NCI-H446 treated with DMSO at 0.1 percent for 48 hours (cell line): Measurements from ENCODE around the gene HMGCL.
"Not testable (repeated sequence)": the region's sequence is repeated elsewhere in the genome, so short reads cannot be mapped to it uniquely, and the experiment has no call there.

ENCODE experiments used
- DNase-seq: peaks from one replicate; lab custom pipeline; 2025; lab: John Stamatoyannopoulos, UW

The HMGCL gene

GRCh38 chr1:23825076-23825761 lies at the start of gene HMGCL:
Gene HMGCL (minus strand): TSS chr1:23825429. CDS start chr1:23825415, 14 bp downstream.
- peak; percentile 80 for DNase-seq

GRCh38 chr1:23872421-23872820 lies 47.2 kb upstream of the HMGCL start:
- no peak for DNase-seq

- DNase-seq: no peak
Observed at GRCh38 chr1:23869051-23869450, 43.8 kb upstream of the HMGCL start.

- DNase-seq: peak; percentile 9
Observed at GRCh38 chr1:23868557-23869016, 43.4 kb upstream of the HMGCL start.

- peak; percentile 80 for DNase-seq
Observed at GRCh38 chr1:23867895-23868556, 42.8 kb upstream of the HMGCL start, which contains the start of gene FUCA1. Gene FUCA1 (minus strand): TSS chr1:23868290. CDS start chr1:23868286, 4 bp downstream.

- DNase-seq: no peak
Observed at GRCh38 chr1:23867542-23867894, 42.3 kb upstream of the HMGCL start.

- DNase-seq: no peak
Observed at GRCh38 chr1:23865543-23865930, 40.3 kb upstream of the HMGCL start.

- DNase-seq: no peak
Observed at GRCh38 chr1:23864801-23865542, 39.7 kb upstream of the HMGCL start.

- DNase-seq: no peak
Observed at GRCh38 chr1:23862640-23863039, 37.4 kb upstream of the HMGCL start.

GRCh38 chr1:23854568-23854967 lies 29.3 kb upstream of the HMGCL start:
- DNase-seq: no peak

- not testable (repeated sequence) for DNase-seq
Observed at GRCh38 chr1:23853124-23853523, 27.9 kb upstream of the HMGCL start.

- DNase-seq: not testable (repeated sequence)
Observed at GRCh38 chr1:23851406-23851805, 26.2 kb upstream of the HMGCL start.

- DNase-seq: no peak
Observed at GRCh38 chr1:23848673-23849616, 23.7 kb upstream of the HMGCL start.

GRCh38 chr1:23847482-23848095 lies 22.4 kb upstream of the HMGCL start:
- DNase-seq: not testable (repeated sequence)

GRCh38 chr1:23845163-23845562 lies 19.9 kb upstream of the HMGCL start:
- no peak for DNase-seq

- no peak for DNase-seq
Observed at GRCh38 chr1:23843644-23844043, 18.4 kb upstream of the HMGCL start.

- peak; percentile 17 for DNase-seq
Observed at GRCh38 chr1:23838401-23838866, 13.2 kb upstream of the HMGCL start.

GRCh38 chr1:23837908-23838307 lies 12.7 kb upstream of the HMGCL start:
- no peak for DNase-seq

GRCh38 chr1:23836037-23836436 lies 10.8 kb upstream of the HMGCL start:
- DNase-seq: no peak

- not testable (repeated sequence) for DNase-seq
Observed at GRCh38 chr1:23834156-23834555, 8.9 kb upstream of the HMGCL start.

GRCh38 chr1:23827717-23828116 lies 2.5 kb upstream of the HMGCL start:
- DNase-seq: no peak
